Stomach smooth muscle (tissue), 2 donors: ENCODE results near the gene HOXD4.
A peak's percentile ranks its signal among the peaks of the same experiment; 100 is the strongest.

ENCODE experiments used
- H3K27ac ChIP-seq: one replicate; pipeline ENCODE4 v1.7.0; 2013; ENCODE audit warnings: mild to moderate bottlenecking, low read length, inconsistent platforms
- H3K27me3 ChIP-seq, 2 donors: one replicate each; pipeline ENCODE4 v1.7.0; 2013; ENCODE audit warnings: low read length in 2 of 2; ENCODE audit not compliant: insufficient read depth in 2 of 2, control insufficient read depth in 1 of 2
- H3K36me3 ChIP-seq, 2 donors: one replicate each; pipeline ENCODE4 v1.7.0; 2013; ENCODE audit warnings: low read length in 2 of 2; ENCODE audit not compliant: control insufficient read depth in 2 of 2, insufficient read depth in 2 of 2
- H3K4me1 ChIP-seq: one replicate; pipeline ENCODE4 v1.7.0; 2013; ENCODE audit warnings: low read length; ENCODE audit not compliant: control insufficient read depth, insufficient read depth
- H3K4me3 ChIP-seq, 2 donors: one replicate each; pipeline ENCODE4 v1.7.0; 2013; ENCODE audit warnings: low read length in 2 of 2
- H3K9ac ChIP-seq, 2 donors: one replicate each; pipeline ENCODE4 v1.7.0; 2013; ENCODE audit warnings: low read length in 2 of 2, mild to moderate bottlenecking in 1 of 2
- H3K9me3 ChIP-seq, 2 donors: one replicate each; pipeline ENCODE4 v1.7.0; 2013; ENCODE audit warnings: low read length in 2 of 2; ENCODE audit not compliant: control insufficient read depth in 2 of 2
- donor health status: healthy.
- donor health status: Pancreatic carcinoma.

The HOXD4 gene

GRCh38 chr2:176177580-176178037, 26.3 kb downstream of the HOXD4 start:
- Histone ChIP-seq H3K9me3 (no peaks in the 10 kb centered on the region), H3K4me1 (peaks cover 5% of the 10 kb centered on the region), H3K4me3 (no peak overlapping the region), H3K9ac (no peak overlapping the region), H3K27ac (no peak overlapping the region), H3K27me3 (peaks cover 57 to 76% of the 10 kb centered on the region in 2 donors), H3K36me3 (no peaks in the 10 kb centered on the region)

DNA sequence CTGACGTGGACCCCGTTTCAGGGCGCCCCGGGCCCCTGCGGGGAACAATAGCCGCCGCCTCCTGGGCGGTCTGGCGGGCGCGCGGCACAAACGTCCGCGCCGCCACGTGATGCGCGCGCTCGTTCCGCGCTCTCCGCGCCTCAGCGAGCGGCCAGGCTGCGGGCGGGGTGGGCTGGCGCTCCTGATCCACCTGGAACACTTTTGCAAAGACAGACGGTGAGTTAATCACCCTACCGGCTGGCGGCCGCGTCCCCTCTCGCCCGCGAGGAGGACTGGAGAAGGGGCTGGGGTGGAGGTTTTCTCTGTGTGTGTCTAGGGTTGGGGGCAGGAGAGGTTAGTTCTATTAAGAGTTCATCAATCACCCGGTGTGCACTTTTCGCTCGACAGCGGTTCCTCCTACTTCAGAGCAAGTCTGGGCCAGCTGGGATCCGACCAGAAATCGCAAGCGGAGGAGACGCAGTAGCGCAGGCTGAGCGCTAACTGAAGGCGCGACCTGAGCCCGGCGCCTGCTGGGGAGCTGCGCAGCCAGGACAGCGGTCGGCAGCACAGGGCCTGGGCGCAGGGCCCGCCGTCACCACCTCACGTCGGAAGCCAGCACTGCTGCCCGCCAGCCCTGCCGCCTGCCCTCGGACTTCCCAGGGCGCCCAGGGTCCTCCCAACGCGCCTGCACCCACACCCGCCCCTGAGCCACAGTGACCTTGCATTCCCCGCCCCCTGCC, 26.8 kb downstream of the HOXD4 start:
- Histone ChIP-seq H3K9me3 (no peaks in the 10 kb centered on the region), H3K36me3 (no peaks in the 10 kb centered on the region), H3K27ac (no peak overlapping the region), H3K4me3 (peak overlapping the region; percentile 8 to 47), H3K9ac (no peak overlapping the region), H3K4me1 (peaks cover 5% of the 10 kb centered on the region), H3K27me3 (peaks cover 52 to 73% of the 10 kb centered on the region in 2 donors)

GRCh38 chr2:176178757-176179295, 27.5 kb downstream of the HOXD4 start:
- H3K9ac ChIP-seq = no peak overlapping the region
- peaks cover 52 to 66% of the 10 kb centered on the region in 2 donors for H3K27me3 ChIP-seq
- no peaks in the 10 kb centered on the region for H3K9me3 ChIP-seq
- no peaks in the 10 kb centered on the region for H3K36me3 ChIP-seq
- H3K4me3 ChIP-seq = no peak overlapping the region
- peaks cover 5% of the 10 kb centered on the region for H3K4me1 ChIP-seq
- no peak overlapping the region for H3K27ac ChIP-seq

- peaks cover 36 to 49% of the 10 kb centered on the region in 2 donors for H3K27me3 ChIP-seq
- no peaks in the 10 kb centered on the region for H3K4me1 ChIP-seq
- H3K4me3 ChIP-seq = no peak overlapping the region
- H3K9ac ChIP-seq = no peak overlapping the region
- H3K36me3 ChIP-seq = no peaks in the 10 kb centered on the region
- H3K27ac ChIP-seq = no peak overlapping the region
- H3K9me3 ChIP-seq = no peaks in the 10 kb centered on the region
These were observed 30.2 kb downstream of the HOXD4 start for GRCh38 chr2:176181551-176181950.

GRCh38 chr2:176182671-176183070, 31.3 kb downstream of the HOXD4 start:
- Histone ChIP-seq H3K4me3 (no peak overlapping the region), H3K9ac (no peak overlapping the region), H3K9me3 (no peaks in the 10 kb centered on the region), H3K36me3 (no peaks in the 10 kb centered on the region), H3K27ac (no peak overlapping the region), H3K4me1 (peaks cover 3% of the 10 kb centered on the region), H3K27me3 (peaks cover 31 to 48% of the 10 kb centered on the region in 2 donors)

DNA sequence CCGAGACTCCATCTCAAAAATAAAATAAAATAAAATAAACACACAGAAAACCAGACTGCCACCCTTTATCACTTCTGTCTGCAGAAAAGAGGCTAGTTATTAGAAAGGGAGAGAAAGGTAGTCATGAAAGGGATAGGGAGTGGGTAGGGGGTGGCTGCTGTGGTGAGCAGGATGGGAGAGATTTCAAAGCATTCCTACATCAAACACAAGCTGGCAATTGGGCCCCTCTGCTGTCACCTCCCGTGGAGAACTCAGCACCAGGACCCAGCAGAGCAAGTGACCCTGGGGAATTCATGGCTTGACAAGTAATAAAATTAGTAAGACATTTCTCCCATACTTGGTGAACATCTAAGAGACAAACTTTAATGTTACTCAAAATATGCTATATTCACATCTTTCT, 33.4 kb downstream of the HOXD4 start:
- peaks cover 31 to 51% of the 10 kb centered on the region in 2 donors for H3K27me3 ChIP-seq
- H3K36me3 ChIP-seq = no peaks in the 10 kb centered on the region
- H3K27ac ChIP-seq = no peak overlapping the region
- no peak overlapping the region for H3K9ac ChIP-seq
- no peaks in the 10 kb centered on the region for H3K9me3 ChIP-seq
- H3K4me3 ChIP-seq = no peak overlapping the region
- peaks cover 22% of the 10 kb centered on the region for H3K4me1 ChIP-seq

- Histone ChIP-seq H3K4me1 (peaks cover 23% of the 10 kb centered on the region), H3K4me3 (no peak overlapping the region), H3K9ac (no peak overlapping the region), H3K9me3 (no peaks in the 10 kb centered on the region), H3K36me3 (no peaks in the 10 kb centered on the region), H3K27me3 (peaks cover 41 to 57% of the 10 kb centered on the region in 2 donors), H3K27ac (no peak overlapping the region)
These were observed 34.7 kb downstream of the HOXD4 start for GRCh38 chr2:176186024-176186423.

DNA sequence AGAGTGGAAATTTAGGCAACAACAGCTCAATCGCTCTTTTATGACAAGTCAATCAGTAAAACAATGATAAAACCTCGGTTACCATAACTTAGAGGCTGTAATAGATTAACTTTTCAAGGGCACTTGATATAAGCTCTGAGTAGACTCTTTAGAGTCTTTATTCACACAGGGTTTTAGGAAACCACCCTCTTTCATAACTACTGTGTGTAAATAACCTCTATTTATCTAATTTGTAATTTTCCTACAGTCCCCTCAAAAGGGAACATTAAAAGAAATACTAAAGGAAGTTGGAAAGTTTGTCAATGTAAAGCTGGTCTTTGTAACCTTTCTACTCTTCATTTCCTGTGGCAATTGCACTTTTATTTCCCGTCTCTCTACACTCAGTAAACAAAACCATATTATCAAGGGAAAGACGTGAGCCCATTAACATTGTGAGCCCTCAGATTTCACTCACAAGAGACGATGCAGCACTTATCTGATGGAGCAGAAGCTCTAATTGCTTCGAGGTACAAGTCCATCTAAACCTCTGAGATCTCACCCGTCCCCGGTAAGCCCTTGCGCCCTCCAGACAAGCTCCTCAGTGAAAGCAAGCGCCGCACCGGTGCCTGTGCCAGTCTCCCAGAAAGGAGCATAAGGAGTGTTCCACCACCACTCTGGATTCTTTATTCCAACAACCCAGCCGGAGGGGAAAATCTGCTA, 36.0 kb downstream of the HOXD4 start:
- Histone ChIP-seq H3K27me3 (peaks cover 38 to 65% of the 10 kb centered on the region in 2 donors), H3K9me3 (no peaks in the 10 kb centered on the region), H3K4me1 (peaks cover 23% of the 10 kb centered on the region), H3K27ac (no peak overlapping the region), H3K4me3 (peak overlapping the region; percentile 50 to 75), H3K36me3 (no peaks in the 10 kb centered on the region), H3K9ac (no peak overlapping the region)

DNA sequence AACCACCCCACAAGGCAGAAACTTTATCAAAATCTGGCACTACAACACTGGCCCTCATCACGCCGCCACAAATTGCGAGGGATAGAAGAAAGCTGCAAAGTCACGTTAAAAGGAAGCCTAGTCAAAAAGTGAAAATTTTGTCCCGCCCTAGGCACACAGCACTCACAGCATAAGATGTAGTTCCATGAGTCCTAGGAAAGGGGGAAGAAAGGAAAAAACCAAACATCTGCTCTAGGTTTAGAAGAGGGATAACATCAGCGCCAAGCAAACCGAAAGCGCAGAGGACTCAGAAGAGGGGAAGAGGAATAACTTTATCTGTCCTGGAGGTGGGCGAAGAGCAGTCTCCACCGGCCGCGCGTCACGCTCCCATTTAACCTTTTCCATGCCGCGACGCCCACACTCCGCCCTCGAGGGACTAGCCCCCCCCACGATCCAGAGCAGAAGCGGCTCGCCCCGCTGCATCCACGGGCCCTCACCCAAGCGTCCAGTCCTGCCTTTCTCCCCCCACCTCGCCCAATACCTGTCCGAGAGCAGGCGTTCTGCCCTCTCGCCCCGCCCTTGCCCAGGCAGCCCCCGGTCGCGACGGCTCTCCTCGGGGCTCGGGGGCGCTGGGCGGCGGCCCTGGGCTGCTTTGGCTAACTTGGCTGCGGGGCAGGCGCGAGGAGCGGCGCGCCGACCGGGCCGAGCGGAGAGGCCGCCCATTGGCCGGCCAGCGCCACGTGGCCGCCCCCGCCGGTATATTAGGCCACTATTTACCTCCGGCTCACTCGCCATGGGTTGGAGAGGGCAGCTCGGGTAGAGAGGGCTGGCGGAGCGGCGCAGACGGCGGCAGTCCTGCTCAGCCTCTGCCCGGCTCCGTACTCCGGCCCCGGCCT, 36.8 kb downstream of the HOXD4 start, which contains the start of gene HOXD1:
Gene HOXD1, plus strand, starts transcription at position 770 of the 875 bp plus-strand sequence. CDS start 134 bp downstream, outside the sequence.
- no peaks in the 10 kb centered on the region for H3K36me3 ChIP-seq
- no peaks in the 10 kb centered on the region for H3K9me3 ChIP-seq
- H3K4me3 ChIP-seq = peak within 1 kb of the TSS; percentile 52 to 75
- no peak within 1 kb of the TSS for H3K9ac ChIP-seq
- peaks cover 23% of the 10 kb centered on the region for H3K4me1 ChIP-seq
- peaks cover 45 to 70% of the 10 kb centered on the region in 2 donors for H3K27me3 ChIP-seq
- no peak within 1 kb of the TSS for H3K27ac ChIP-seq
